ENCODE measurements around the gene CADM2.
"Not testable (repeated sequence)": the region's sequence is repeated elsewhere in the genome, so short reads cannot be mapped to it uniquely, and the experiment has no call there.

Gene CADM2

DNA sequence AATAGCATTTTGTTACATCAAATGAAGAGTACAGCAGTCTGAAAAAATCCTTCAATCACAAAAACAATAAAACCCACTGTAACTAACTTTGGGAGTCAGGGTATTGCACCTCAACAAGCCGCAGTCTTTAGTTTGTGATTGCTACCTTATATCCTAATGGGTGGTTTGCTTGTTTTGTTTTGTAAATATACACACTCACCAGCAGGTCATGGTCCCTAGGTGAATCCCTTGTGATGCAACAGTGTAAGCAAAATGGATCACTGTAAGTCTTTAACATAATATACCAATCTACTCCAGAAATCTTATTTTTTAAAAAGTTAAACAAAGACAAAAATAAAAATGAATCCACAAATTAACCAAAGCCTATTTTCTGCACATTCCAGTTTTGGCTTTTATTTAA, 749.5 kb downstream of the CADM2 start:
- not testable (repeated sequence) for DNase-seq

DNA sequence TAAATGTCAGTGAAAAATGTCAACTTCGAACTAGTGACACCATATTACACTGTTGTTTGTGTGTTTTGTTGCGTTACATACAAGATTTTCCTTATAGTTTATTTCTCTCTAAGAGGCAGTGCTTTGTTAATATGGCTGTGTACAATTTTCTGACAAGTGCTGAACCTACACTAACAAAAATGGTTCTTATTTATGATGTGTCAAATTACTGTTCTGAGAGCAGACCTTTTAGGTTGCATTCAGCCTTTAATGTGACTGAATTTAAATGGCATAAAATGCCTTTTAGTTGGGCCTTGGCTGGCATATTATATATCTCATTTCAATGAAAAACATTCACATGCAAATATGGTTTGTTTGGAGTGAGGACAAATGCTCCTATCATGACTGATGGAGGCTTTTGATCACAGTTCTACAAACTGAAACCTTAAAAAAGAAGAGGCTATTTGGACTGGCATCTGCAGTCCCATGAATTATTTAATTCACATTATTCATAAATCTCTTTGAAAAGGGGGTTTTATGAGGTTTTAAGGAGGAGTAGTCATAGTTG, 750.6 kb downstream of the CADM2 start:
- no peak for DNase-seq

DNA sequence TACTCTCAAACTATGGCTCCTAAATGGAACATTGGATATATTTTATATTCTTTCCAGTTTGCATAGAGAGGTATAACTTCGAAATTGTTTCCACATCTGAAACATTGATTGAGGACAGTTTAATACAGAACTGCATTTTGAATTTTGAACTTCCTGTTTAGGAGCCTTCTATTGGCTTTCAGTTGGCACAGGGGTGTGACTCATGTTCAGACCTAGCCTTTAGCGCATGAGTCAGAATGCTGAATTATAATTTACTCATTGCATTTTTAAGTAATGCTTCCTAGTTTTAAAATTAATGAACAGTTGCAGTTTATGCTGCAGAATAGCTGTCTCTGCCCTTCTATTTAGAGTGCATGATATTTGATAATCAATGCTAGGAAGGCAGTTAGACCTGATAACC, 751.7 kb downstream of the CADM2 start:
- DNase-seq: no peak

DNA sequence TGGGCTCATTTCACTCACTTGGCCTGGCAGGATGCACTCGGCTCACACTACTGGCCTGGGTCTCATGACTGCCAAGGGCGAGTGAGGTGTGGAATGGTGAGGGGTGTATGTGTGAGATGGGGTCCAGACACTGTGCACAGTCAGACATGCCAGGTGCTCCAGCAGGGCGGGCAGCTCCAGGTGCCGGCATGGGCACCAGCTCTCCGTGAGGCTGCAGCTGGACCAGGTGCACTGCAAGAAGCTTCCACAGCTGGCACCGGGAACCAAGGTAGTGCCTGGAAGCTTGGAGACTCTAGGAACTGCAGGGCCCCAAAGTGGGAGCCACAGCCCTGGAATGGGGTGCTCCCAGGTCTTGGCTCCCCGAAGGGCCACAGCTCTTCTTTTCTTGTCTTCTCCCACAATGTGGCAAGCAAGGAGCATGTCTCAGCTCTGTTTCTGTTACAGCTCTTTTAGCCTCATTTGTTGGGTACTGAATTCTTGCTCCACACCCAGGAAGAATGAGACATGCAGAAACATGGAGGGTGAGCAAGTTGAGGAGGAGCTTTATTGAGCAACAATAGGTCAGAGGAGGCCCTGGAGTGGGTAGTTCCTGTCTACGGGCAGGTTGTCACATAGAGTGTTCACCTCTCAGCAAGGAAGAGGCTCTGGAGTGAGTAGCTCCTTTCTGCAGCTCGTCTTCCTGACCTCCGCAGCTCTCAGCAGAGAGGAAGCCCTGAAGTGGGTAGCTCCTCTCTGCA, 762.8 kb downstream of the CADM2 start:
- DNase-seq: no peak

DNA sequence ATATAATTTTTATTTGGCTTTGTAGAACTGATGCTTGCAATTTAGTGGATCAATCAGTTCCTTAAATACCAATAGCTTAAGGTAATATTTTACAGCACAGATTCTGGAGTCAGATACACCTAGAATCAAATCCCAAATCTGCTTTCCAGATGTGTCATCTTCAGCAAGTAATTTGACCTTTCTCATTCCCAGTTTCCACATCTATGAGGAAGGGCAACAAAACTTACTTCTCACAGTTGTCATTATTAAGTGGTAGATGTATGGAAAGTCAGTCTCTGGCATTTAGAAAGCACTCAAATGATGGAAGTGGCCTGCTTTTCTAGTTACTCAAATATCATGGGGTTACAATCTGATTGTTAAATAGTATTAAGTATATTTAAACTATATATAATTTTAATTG, 767.0 kb downstream of the CADM2 start:
- no peak for DNase-seq

DNA sequence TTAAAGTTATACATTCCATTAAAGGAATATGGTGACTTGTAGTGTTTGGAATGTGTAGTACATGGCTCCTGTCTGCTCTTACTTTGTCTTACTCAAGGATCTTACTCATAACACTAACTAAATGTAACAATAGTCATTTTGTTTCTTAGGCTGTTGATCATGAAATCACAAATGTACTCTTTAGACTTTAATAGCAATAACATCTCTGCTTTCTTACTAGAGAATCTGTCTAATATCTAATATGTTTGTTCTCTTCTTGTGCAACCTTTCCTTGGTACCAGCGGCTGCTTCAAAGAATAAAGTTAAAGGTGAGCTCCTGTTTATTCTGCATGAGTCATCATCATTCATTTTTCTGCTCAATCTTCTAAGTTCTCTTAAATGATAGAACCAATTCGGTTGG, 767.5 kb downstream of the CADM2 start:
- DNase-seq: no peak

DNA sequence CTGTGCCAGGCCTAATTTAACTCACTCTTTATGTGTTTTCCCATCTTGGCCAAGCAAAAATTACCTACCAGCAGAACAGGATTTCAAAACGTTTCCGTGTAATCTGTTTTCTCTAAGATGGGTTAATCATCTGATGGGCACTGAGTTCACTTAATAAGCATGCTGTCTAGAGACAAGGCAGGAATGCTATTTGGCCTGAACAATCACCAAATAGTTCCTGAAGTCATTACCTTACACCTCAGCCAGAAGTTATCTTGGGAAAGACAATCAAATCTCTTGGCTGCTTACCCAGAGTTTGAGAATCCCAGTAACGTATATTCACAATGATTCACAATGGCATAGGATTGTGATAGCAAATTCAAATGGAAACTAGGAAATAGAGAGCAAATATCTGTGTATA, 779.1 kb downstream of the CADM2 start:
- no peak for DNase-seq

DNA sequence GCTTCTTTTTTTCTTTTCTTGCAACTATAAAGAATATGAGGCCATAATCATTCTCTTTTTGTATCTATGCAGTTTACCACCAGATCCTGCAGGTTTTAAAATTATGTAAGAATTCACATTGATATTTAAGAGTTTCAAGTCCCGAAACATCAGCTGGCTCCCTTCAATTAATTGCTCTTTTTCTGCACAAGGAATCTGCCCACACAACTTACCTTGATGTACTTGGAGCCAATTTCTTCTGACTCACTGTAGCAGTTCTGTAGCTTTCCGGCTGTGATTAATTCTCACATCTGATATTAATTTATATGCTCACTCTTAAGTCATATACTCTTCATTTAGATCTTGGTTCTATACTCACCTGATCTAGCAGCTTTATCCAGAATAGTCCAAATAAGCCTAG, 781.8 kb downstream of the CADM2 start:
- no peak for DNase-seq

DNA sequence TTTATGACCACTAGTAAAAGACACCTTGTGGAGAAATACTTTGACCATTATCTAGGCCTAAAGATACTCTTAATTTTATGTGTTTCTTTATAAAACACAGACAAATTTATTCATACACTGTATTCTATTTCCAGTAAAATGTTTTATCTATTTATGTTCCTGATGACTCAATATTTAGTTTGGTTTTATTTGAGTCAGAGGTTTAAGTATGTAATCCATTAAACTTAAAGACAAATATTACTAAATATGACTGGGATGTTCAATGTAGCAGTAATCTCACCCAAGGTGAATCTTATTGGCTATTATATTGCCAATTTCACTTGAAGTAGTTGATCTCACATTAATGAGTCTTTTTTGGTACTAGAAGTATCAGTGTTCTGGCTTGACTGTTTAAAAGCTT, 799.7 kb downstream of the CADM2 start:
- no peak for DNase-seq

DNA sequence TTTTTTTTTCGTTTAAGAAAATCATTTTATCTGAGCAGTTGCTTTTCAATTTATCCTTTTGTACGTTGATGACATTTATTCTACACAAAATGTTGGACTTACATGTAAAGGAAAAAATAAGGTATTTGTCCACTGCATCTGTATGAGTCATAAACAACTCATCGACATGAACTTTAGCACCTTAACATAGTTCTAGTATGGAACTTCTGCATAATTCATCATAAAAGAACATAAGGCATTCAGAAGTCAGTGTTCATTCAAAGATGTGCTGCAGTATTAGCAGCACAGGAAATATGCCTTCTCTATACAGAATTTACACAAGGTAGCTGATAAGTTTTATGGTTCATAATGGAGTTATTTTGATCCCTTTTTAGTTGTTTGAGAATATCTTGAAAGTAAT, 801.6 kb downstream of the CADM2 start:
- no peak for DNase-seq

DNA sequence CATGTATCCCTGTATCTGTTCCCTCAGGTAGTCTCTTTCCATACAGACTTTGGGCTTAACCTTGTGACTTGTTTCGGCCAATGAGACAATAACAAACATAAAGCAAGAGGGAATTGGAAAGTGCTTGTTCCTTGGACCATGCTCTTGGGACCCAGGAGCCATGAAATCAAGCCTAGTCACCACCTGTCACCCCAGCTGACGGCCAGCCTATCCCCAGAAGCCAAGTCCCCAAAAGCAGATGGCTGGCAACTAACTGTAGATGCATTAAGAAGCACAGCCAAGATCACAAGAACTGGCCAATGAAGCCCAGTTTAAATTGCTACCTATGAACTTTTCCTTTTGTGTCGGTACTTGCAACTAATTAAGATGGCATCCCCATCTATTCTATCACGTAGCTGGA, 822.0 kb downstream of the CADM2 start:
- no peak for DNase-seq

DNA sequence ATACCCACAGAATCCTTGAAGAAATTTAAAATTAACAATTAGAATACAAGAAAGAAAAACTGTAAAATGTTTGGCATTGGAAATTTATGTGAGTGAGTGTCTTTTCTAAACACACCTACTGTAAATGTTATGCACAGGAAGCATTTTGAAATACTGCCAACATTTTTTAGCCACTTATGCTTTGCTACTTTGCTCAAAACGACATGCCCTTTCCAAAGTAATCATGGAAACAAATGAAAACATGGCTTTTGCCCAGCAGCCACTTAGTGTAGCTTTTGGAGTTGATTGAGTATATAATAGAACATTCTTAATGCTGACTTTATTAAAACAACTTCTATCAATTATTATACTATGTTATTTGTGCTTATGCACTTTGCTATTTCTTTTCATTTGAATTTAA, 823.0 kb downstream of the CADM2 start:
- no peak for DNase-seq

DNA sequence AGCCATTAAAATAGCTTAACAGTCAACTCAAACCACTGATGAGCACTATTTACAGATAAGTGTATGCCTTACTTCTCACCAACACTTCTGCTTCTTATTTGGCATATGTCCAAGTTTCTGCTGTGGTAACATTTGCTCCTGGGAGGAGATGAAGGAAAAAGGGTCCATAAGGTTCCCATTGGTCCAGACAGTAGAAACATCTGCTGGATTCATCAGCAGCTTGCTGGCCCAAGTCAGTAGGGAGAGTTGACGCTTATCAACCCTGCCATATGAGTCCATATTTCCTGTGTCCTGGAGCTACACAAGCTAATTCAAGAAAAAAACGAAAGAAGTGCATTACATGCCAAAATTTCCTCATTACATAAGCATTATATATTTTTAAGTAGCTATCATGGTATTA, 824.5 kb downstream of the CADM2 start:
- DNase-seq: peak in 1 of 2 experiments; percentile 4

DNA sequence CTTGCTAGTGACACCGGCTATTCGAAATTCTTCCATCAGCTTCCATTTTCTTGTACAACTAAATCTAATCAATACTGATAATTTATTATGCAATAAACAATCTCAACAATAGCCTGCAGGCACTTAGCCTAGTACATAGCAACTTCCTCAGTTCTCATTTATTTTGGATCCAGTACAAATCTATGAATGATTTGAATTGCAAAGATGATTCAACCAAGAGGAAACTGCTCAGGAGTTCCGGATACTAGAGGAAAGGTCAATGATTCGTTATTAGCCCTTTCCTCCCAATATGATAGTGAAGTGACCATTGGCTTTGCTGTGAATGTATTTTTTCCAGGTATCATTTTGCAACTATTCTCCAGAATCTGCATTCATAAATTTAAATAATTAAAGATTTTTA, 827.0 kb downstream of the CADM2 start:
- DNase-seq: no peak

DNA sequence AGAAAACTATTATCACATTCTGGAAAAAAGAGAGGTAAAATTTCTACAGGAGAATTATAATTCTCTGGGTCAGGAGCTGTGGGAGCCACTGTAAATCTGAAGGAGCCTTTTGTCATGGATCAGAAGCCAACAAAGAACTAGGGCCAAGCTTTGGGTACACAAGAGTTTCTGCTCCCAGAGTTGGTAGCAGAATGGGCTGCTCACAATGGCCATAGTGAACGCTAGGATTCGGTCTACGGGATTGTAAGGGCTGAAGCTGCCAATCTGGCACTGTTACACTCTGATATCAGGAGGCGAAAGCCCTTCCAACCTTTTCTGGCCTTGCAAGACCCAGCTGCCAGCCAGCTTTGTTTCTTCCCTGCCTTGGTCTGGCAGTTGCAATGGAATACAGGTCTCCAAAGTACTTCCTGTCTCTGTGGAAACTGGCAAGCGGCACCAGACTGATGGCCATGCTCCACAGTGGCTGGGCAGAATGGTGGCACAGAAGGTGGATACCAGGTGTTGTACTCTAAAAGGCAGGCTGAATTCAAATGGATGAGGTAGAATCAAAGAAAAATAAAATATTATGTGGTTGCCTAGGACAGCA, 831.7 kb downstream of the CADM2 start:
- no peak for DNase-seq

DNA sequence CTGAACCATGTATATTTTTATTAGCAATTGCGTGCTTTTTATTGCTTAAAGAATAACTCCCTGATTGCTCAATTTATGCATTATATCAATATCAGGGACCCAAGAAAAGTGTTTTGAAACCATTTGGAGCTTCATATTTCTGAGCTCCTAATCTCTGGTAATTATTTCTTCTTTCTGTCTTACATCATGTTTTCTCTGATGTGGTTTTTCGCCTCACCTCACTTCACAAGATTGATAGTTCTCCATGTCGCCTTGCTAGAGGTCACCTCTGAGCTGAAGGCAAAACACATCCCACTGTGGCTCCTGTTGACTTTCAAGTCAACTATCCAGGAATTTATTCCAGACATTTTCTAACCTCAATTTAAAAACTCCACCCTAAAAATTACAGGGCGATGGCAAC, 837.4 kb downstream of the CADM2 start:
- no peak for DNase-seq

DNA sequence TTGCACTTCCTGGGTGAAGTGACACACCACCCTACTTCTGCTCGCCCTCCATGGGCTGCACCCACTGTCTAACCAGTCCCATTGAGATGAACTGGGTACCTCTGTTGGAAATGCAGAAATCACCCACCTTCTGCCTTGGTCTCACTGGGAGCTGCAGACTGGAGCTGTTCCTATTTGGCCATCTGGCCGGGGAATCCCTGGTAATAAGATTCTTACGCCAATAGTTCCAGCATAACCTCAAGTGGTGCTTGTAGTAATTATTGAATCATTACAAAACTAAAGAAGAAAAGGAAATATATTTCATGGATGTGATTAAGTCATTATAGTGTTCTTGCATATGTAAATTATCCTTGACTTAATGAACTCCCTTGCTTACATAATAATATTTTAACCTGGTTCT, 841.9 kb downstream of the CADM2 start:
- no peak for DNase-seq

DNA sequence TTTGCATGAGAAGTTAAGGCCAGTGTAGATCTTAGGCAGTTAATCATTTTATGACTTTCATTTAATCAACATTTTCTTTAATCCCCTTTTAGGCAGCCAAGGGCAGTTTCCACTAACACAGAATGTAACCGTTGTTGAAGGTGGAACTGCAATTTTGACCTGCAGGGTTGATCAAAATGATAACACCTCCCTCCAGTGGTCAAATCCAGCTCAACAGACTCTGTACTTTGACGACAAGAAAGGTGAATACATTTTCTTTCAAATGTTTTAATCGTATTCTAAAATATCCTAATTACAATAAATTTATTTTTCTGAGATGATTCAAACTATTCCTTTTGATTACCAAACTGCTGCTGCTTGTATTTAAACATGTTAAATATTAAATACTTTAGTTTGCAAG, 843.2 kb downstream of the CADM2 start:
- DNase-seq: peak in 1 of 2 experiments; percentile 17

DNA sequence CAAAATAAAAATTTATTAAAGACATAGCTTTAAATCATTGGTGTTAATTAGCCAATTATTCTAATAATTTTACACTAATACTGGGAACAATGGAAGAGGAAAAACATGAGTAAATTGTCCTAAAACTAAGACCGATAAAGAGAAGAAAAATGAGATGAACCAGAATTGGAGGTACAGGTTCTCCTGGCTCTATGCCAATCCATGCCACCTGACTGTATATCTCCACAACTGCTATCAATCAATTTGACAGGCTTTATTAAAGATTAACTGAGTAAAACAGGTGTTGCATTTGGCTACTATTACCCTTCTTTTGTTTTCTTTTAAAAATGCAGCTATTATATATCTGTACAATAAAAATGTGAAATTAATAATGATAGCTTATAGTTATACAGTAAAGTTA, 850.0 kb downstream of the CADM2 start:
- DNase-seq: no peak

DNA sequence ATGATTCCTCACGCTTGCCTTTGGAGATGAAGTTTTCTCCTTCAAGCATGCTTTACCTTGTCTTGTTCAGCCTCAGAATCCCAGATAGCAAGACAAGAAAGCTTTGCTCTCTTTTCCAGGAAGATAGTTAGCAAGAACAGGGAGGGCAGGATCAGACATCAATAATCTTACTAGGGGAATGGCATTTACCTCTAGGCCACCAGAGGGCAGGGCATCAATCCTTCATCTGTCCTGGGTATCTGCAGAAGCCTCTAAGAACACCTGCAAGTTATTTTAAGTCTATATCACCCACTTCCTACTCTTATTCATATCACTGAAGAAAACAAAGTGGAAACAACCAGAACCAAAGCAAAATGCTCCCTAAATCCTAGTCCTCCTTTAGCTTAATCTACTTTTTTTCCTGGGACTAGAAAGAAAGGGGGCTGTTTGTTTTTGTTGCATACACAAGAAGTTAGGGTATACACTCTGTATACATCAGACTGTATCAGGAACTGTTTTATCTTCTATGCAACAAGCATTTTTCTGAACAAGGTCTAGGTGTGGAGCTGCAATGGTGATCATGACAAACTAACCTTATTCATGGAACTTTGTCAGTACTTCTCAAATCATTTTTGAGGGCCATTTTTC, 862.5 kb downstream of the CADM2 start:
- peak; percentile 24 to 37 for DNase-seq

DNA sequence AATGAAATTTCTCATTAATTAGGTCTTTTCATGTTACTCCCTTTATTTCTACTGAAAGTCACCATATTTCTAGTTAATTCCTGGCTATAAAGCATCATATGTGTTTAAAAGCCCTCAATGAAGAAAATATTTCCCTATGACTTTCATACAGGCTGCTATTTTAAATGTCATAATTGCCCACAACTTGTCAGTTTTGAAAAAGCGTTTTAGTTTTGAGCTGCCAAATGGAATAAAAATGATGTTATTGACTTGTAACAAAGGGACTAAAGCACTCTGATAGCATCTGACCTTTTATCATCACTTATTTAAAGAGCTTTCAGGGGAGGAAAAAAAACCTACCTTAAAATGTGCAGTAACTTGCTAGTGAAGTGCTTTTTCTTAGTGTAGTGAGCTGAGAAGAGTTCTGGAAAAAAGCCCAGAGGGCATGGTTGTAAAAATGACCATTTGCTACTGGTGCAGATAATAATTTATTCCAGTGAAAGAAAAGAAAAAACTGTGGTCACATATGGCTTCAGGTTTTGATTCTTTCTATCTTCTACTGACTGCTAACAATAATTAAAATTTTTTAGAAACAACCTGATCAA, 877.2 kb downstream of the CADM2 start:
- DNase-seq: no peak

DNA sequence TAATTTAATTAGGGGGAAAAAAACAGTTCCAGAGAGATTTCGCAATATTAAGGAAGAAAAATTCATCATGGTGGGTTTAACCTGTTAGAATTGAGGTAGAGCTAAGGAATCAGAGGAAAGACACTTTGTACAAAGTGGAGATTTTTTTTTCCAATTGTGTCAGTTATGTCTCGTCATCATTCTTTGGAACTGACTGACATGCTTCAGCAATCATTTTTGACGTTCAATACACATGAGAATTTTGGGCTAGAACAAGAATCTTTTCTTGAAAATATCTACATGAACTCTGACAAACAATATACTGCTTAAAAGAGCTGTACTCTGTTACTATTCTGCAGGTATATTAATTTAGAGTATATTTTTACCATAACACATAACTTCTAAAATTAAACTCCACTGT, 878.6 kb downstream of the CADM2 start:
- DNase-seq: no peak

DNA sequence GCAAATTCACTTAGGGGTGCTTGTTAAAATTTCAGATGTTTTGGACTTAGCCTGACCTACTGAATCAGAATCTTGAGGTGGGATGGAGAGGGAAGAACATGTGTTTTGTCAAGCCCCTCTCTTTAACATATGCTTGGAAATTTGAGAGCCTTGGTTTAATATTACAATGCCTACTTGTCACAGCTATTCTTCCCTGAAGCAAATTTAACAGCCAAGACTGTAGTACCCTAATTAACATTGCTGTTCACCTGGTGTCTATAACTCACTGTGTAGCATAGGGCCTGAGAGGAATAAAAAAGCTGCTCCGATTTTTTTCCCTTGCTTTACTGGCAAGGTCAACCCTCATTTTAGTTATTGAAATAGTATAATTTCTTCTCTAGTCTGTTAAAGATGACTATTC, 880.1 kb downstream of the CADM2 start:
- no peak for DNase-seq

DNA sequence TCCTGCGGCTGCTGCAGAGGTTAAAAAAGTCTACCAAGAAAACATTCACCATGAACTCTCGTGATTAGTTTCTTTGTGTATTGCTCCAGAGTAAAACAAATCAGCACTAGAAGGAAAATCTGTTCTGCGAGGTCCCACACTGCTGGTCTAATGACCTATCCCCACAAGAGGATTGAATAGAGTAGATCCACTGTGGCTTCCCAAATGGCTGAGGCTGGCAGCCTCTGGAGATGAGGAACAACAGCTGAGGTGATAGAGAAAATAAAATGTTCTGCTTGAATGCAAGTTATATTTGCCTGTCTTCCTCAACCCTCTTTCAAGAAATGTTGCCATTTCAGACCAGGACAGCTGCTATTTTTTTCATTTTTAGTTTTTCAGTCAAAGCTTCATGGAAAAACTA, 883.3 kb downstream of the CADM2 start:
- no peak for DNase-seq

All from AML-193 (cell line).